NT2/D1 (cell line): ENCODE measurements around the gene SECTM1.

ENCODE experiments used
- SUZ12 ChIP-seq: IDR thresholded peaks from 2 replicates; pipeline ENCODE4 v1.6.1; 2011; ENCODE audit not compliant: insufficient read length, insufficient read depth; ENCODE audit errors: extremely low read depth
- ZNF274 ChIP-seq: IDR thresholded peaks from 2 replicates; pipeline ENCODE4 v1.6.1; 2011; ENCODE audit warnings: mild to moderate bottlenecking, low read depth, low read length

DNA sequence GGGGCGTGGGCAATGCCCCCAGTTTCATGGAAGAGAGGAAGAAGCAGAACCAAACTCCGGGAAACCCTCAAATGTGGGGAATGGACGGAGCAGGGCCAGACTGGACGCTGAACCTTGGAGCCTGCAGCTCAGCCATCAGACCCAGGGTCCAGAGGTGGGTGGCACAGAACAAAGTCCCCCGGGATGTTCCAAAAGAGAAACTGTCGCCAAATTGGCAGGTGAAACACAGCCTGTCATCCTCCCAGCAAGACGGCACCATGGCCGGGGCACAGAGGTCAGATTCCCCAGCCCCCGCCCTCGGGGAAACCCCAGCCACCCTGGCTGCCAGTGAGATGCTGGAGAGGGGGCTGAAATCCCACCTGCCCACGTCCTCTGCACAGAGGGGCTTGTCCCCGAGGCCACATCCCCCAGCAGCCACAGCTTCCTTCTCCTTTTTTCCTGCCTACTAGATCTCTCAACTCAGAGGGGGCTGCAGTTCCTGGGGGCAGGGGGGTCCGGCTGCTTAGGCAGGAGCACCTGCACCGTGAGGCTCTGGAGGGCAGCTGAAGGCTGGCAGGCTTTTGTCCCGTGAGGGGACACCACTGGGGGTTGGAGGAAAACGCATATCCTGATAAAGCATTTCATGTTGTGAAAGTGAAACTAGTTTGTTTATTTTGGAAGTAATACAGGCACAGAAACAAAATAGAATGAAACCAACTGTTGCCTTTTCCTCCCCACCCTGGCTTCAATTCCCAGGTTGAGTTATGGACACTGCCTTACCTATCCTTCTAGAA is 1.2 kb upstream of the SECTM1 start:
- TF ChIP-seq ZNF274 (no peak), SUZ12 (no peak)
